ENCODE results near the gene CDC37L1. TPM values are rescaled to one million over a fixed set of nuclear protein-coding genes. Genes with fewer than 3 reads are reported as not detected.
A peak's percentile ranks its signal among the peaks of the same experiment; 100 is the strongest.

Gene CDC37L1
- total RNA-seq: 19.3 and 25.9 TPM in 2 replicates

- peak within 1 kb of the TSS; percentile 90 for H3K4me3 ChIP-seq (ENCODE audit: low read depth, low read length)
- TF ChIP-seq, protein P1, sequence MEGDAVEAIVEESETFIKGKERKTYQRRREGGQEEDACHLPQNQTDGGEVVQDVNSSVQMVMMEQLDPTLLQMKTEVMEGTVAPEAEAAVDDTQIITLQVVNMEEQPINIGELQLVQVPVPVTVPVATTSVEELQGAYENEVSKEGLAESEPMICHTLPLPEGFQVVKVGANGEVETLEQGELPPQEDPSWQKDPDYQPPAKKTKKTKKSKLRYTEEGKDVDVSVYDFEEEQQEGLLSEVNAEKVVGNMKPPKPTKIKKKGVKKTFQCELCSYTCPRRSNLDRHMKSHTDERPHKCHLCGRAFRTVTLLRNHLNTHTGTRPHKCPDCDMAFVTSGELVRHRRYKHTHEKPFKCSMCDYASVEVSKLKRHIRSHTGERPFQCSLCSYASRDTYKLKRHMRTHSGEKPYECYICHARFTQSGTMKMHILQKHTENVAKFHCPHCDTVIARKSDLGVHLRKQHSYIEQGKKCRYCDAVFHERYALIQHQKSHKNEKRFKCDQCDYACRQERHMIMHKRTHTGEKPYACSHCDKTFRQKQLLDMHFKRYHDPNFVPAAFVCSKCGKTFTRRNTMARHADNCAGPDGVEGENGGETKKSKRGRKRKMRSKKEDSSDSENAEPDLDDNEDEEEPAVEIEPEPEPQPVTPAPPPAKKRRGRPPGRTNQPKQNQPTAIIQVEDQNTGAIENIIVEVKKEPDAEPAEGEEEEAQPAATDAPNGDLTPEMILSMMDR (IDR thresholded peaks at IDR 0.05; ENCODE audit: insufficient read depth, low read depth, low read length): peak; percentile 63
- DNase-seq (ENCODE audit: low read depth): peak; percentile 96
Measured at GRCh38 chr9:4679268-4680172, at the start of gene CDC37L1. TSS of gene CDC37L1 (plus strand) at chr9:4679569. CDS start at chr9:4679768, 199 bp downstream.

DNA sequence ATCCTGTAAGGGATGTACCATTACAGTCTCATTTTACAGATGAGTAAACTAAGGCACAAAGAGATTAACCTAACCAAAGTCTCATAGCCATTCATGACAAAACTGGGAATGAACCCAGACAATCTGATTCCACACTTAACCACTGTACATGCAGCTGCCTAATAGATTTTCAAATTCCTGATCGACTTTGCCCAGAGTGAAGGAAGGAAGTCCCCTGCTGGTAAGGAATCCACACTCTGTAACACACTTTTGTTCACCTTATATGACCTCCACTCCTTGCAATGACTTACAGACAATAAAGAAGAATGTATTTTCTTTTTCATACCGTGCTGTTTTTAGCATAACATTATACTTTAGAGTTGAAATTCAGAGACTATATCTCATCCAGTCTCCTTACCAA lies 48.5 kb upstream of the CDC37L1 start:
- no peak for DNase-seq (ENCODE audit: low read depth)
- TF ChIP-seq, protein P1 (IDR thresholded peaks at IDR 0.05; ENCODE audit: insufficient read depth, low read depth, low read length): peak; percentile 2
- no peak overlapping the region for H3K4me3 ChIP-seq (ENCODE audit: low read depth, low read length)

GRCh38 chr9:4638968-4639367 lies 40.4 kb upstream of the CDC37L1 start:
- DNase-seq (ENCODE audit: low read depth): no peak
- no peak overlapping the region for H3K4me3 ChIP-seq (ENCODE audit: low read depth, low read length)
- TF ChIP-seq, protein P1 (IDR thresholded peaks at IDR 0.05; ENCODE audit: insufficient read depth, low read depth, low read length): no peak

- H3K4me3 ChIP-seq (ENCODE audit: low read depth, low read length): no peak overlapping the region
- TF ChIP-seq, protein P1 (IDR thresholded peaks at IDR 0.05; ENCODE audit: insufficient read depth, low read depth, low read length): no peak
- peak; percentile 13 for DNase-seq (ENCODE audit: low read depth)
Measured at GRCh38 chr9:4639420-4639819, 39.9 kb upstream of the CDC37L1 start.

- TF ChIP-seq, protein P1 (IDR thresholded peaks at IDR 0.05; ENCODE audit: insufficient read depth, low read depth, low read length): peak; percentile 56
- H3K4me3 ChIP-seq (ENCODE audit: low read depth, low read length): no peak overlapping the region
- peak; percentile 45 for DNase-seq (ENCODE audit: low read depth)
Measured at GRCh38 chr9:4640027-4640426, 39.3 kb upstream of the CDC37L1 start.

- TF ChIP-seq, protein P1 (IDR thresholded peaks at IDR 0.05; ENCODE audit: insufficient read depth, low read depth, low read length): no peak
- DNase-seq (ENCODE audit: low read depth): no peak
- no peak overlapping the region for H3K4me3 ChIP-seq (ENCODE audit: low read depth, low read length)
Measured at GRCh38 chr9:4642351-4642750, 37.0 kb upstream of the CDC37L1 start.
